T-helper 2 cell treated with Interferon-gamma antibody and Interleukin-4, amounts not matched to agents 5 μg/mL and 100 μg/mL, for 36 hours (primary cell): ENCODE measurements around the gene PCDHB5.
"Not testable (repeated sequence)": the region's sequence is repeated elsewhere in the genome, so short reads cannot be mapped to it uniquely, and the experiment has no call there.

Experiments used
- DNase-seq: peaks from one replicate; pipeline ENCODE4 v3.0.0; 2021; ENCODE audit warnings: low spot score
- H3K27ac Mint-ChIP-seq: one replicate; pipeline ENCODE4 v1.8.0; 2021; ENCODE audit warnings: mild to moderate bottlenecking, mixed read lengths
- H3K27me3 Mint-ChIP-seq: one replicate; pipeline ENCODE4 v1.8.0; 2021; ENCODE audit warnings: low read depth, mixed read lengths
- H3K36me3 Mint-ChIP-seq: one replicate; pipeline ENCODE4 v1.8.0; 2021; ENCODE audit warnings: low read depth, mixed read lengths
- H3K4me1 Mint-ChIP-seq: one replicate; pipeline ENCODE4 v1.8.0; 2021; ENCODE audit warnings: low read depth, mixed read lengths
- H3K4me3 Mint-ChIP-seq: one replicate; pipeline ENCODE4 v1.8.0; 2022; ENCODE audit warnings: mild to moderate bottlenecking, moderate library complexity, mixed read lengths
- H3K9me3 Mint-ChIP-seq: one replicate; pipeline ENCODE4 v1.8.0; 2021; ENCODE audit warnings: mixed read lengths

PCDHB5 gene

DNA sequence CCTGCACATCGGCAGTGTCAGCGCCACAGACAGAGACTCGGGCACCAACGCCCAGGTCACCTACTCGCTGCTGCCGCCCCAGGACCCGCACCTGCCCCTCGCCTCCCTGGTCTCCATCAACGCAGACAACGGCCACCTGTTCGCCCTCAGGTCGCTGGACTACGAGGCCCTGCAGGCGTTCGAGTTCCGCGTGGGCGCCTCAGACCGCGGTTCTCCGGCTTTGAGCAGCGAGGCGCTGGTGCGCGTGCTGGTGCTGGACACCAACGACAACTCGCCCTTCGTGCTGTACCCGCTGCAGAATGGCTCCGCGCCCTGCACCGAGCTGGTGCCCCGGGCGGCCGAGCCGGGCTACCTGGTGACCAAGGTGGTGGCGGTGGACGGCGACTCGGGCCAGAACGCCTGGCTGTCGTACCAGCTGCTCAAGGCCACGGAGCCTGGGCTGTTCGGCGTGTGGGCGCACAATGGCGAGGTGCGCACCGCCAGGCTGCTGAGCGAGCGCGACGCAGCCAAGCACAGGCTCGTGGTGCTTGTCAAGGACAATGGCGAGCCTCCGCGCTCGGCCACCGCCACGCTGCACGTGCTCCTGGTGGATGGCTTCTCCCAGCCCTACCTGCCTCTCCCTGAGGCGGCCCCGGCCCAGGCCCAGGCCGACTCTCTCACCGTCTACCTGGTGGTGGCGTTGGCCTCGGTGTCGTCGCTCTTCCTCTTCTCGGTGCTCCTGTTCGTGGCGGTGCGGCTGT is 11.4 kb upstream of the PCDHB5 start:
- H3K9me3 Mint-ChIP-seq = peaks cover 16% of the 10 kb centered on the region
- not testable (repeated sequence) for H3K4me3 Mint-ChIP-seq, H3K4me1 Mint-ChIP-seq, H3K27ac Mint-ChIP-seq, H3K36me3 Mint-ChIP-seq, H3K27me3 Mint-ChIP-seq, DNase-seq

DNA sequence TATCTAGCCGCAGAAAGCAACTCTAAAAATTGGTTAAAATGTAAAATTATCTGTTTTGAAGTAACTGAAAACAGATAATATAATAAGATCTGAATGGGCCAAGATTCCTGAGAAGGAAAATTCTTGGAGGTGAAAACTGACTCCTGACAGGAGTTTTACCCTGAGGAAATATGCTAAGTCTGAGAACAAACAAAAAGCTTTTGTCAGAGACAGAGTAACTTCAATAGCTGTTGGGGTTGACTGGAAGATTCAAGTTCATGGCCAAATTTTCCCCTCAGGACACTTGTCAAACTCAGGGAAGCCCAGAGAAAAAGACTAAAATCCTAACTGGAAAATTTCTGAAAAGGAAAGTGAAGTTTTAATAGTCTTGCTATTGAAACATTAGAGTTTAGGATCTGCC is 7.7 kb upstream of the PCDHB5 start:
- no peaks in the 10 kb centered on the region for H3K27me3 Mint-ChIP-seq
- no peaks in the 10 kb centered on the region for H3K36me3 Mint-ChIP-seq
- no peak for DNase-seq
- peaks cover 13% of the 10 kb centered on the region for H3K9me3 Mint-ChIP-seq
- no peak overlapping the region for H3K4me3 Mint-ChIP-seq
- no peak overlapping the region for H3K27ac Mint-ChIP-seq
- H3K4me1 Mint-ChIP-seq = no peaks in the 10 kb centered on the region

DNA sequence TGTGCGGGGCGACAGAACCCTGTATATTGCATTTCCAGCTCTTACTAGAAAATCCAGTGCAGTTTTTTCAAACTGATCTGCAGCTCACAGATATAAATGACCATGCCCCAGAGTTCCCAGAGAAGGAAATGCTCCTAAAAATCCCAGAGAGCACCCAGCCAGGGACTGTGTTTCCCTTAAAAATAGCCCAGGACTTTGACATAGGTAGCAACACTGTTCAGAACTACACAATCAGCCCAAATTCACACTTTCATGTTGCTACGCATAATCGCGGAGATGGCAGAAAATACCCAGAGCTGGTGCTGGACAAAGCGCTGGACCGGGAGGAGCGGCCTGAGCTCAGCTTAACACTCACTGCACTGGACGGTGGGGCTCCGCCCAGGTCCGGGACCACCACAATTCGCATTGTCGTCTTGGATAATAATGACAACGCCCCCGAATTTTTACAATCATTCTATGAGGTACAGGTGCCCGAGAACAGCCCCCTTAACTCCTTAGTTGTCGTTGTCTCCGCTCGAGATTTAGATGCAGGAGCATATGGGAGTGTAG is 786 bp downstream of the PCDHB5 start:
- Mint-ChIP-seq H3K4me1 (no peaks in the 10 kb centered on the region), H3K27ac (no peak overlapping the region), H3K36me3 (peaks cover 2% of the 10 kb centered on the region), H3K27me3 (no peaks in the 10 kb centered on the region), H3K4me3 (peak overlapping the region; percentile 20), H3K9me3 (peaks cover 35% of the 10 kb centered on the region)
- DNase-seq = no peak

DNA sequence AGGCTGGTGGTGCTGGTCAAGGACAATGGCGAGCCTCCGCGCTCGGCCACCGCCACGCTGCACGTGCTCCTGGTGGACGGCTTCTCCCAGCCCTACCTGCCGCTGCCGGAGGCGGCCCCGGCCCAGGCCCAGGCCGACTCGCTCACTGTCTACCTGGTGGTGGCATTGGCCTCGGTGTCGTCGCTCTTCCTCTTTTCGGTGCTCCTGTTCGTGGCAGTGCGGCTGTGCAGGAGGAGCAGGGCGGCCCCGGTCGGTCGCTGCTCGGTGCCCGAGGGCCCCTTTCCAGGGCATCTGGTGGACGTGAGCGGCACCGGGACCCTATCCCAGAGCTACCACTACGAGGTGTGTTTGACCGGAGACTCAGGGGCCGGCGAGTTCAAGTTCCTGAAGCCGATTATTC is 2.3 kb downstream of the PCDHB5 start:
- H3K9me3 Mint-ChIP-seq = peaks cover 35% of the 10 kb centered on the region
- H3K4me3 Mint-ChIP-seq, H3K4me1 Mint-ChIP-seq: not testable (repeated sequence)

DNA sequence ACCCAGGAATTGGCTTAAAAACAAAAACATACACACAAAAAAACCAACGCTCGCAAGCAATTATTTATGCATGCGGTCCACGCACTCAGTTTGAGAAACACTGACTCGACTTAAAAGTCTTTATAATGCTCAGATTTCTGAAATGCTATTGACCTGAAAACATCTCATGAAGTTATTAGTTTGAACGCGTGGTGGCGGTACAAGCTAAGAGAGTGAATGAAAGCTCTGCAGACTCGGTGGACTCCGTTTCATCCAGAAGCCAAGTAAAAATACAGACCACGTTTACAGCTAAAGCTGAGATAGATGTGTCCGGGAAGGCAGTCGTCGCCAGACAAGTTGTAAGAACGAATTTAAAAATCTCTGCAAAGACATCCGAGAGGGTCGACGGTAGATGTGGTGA is 14.8 kb downstream of the PCDHB5 start, which contains the start of gene PCDHB6:
Gene PCDHB6 (plus strand): TSS at position 246 of the 400 bp plus-strand sequence. CDS start 201 bp downstream, outside the sequence.
- H3K27ac Mint-ChIP-seq = no peak within 1 kb of the TSS
- H3K4me3 Mint-ChIP-seq = no peak within 1 kb of the TSS
- H3K9me3 Mint-ChIP-seq = peaks cover 37% of the 10 kb centered on the region
- no peaks in the 10 kb centered on the region for H3K27me3 Mint-ChIP-seq
- H3K36me3 Mint-ChIP-seq = peaks cover 3% of the 10 kb centered on the region
- no peak for DNase-seq
- H3K4me1 Mint-ChIP-seq = no peaks in the 10 kb centered on the region

More for the DNA sequence above, 2.3 kb downstream of the PCDHB5 start:
- H3K36me3 Mint-ChIP-seq, H3K27me3 Mint-ChIP-seq, DNase-seq, H3K27ac Mint-ChIP-seq: not testable (repeated sequence)

DNA sequence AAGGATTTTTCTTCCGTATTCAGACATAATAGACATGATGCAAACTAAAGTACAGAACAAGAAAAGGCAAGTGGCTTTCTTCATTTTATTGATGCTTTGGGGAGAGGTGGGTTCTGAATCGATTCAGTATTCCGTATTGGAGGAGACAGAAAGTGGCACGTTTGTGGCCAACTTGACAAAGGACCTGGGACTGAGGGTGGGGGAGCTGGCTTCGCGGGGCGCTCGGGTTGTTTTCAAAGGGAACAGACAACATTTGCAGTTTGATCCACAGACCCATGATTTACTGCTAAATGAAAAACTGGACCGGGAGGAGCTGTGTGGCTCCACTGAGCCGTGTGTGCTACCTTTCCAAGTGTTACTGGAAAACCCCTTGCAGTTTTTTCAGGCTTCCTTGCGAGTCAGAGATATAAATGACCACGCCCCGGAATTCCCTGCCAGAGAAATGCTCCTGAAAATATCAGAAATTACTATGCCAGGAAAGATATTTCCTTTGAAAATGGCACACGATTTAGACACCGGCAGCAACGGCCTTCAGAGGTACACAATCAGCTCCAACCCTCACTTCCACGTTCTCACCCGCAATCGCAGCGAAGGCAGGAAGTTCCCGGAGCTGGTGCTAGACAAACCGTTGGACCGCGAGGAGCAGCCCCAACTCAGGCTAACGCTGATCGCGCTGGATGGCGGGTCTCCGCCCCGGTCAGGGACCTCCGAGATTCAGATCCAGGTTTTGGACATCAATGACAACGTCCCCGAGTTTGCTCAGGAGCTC is 15.4 kb downstream of the PCDHB5 start:
- H3K36me3 Mint-ChIP-seq = peaks cover 3% of the 10 kb centered on the region
- peaks cover 39% of the 10 kb centered on the region for H3K9me3 Mint-ChIP-seq
- no peak overlapping the region for H3K4me3 Mint-ChIP-seq
- DNase-seq = no peak
- no peak overlapping the region for H3K27ac Mint-ChIP-seq
- no peaks in the 10 kb centered on the region for H3K4me1 Mint-ChIP-seq
- H3K27me3 Mint-ChIP-seq = no peaks in the 10 kb centered on the region

DNA sequence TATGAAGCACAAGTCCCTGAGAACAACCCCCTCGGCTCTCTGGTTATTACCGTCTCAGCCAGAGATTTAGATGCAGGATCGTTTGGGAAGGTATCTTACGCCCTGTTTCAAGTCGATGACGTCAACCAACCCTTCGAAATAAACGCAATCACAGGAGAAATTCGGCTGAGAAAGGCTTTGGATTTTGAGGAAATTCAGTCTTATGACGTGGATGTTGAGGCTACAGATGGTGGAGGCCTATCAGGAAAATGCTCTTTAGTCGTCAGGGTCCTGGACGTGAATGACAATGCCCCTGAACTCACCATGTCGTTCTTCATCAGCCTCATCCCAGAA is 16.0 kb downstream of the PCDHB5 start:
- Mint-ChIP-seq H3K36me3 (peaks cover 3% of the 10 kb centered on the region), H3K27me3 (no peaks in the 10 kb centered on the region), H3K4me1 (no peaks in the 10 kb centered on the region), H3K27ac (no peak overlapping the region), H3K9me3 (peaks cover 42% of the 10 kb centered on the region), H3K4me3 (no peak overlapping the region)
- no peak for DNase-seq

DNA sequence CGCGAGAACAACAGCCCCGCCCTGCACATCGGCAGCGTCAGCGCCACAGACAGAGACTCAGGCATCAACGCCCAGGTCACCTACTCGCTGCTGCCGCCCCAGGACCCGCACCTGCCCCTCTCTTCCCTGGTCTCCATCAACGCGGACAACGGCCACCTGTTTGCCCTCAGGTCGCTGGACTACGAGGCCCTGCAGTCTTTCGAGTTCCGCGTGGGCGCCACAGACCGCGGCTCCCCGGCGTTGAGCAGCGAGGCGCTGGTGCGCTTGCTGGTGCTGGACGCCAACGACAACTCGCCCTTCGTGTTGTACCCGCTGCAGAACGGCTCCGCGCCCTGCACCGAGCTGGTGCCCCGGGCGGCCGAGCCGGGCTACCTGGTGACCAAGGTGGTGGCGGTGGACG is 16.6 kb downstream of the PCDHB5 start:
- H3K4me1 Mint-ChIP-seq, H3K27ac Mint-ChIP-seq, H3K4me3 Mint-ChIP-seq, DNase-seq, H3K27me3 Mint-ChIP-seq, H3K36me3 Mint-ChIP-seq: not testable (repeated sequence)
- peaks cover 49% of the 10 kb centered on the region for H3K9me3 Mint-ChIP-seq

DNA sequence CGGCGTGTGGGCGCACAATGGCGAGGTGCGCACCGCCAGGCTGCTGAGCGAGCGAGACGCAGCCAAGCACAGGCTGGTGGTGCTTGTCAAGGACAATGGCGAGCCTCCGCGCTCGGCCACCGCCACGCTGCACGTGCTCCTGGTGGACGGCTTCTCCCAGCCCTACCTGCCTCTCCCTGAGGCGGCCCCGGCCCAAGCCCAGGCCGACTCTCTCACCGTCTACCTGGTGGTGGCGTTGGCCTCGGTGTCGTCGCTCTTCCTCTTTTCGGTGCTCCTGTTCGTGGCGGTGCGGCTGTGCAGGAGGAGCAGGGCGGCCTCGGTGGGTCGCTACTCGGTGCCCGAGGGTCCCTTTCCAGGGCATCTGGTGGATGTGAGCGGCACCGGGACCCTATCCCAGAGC is 17.1 kb downstream of the PCDHB5 start:
- not testable (repeated sequence) for H3K27me3 Mint-ChIP-seq

DNA sequence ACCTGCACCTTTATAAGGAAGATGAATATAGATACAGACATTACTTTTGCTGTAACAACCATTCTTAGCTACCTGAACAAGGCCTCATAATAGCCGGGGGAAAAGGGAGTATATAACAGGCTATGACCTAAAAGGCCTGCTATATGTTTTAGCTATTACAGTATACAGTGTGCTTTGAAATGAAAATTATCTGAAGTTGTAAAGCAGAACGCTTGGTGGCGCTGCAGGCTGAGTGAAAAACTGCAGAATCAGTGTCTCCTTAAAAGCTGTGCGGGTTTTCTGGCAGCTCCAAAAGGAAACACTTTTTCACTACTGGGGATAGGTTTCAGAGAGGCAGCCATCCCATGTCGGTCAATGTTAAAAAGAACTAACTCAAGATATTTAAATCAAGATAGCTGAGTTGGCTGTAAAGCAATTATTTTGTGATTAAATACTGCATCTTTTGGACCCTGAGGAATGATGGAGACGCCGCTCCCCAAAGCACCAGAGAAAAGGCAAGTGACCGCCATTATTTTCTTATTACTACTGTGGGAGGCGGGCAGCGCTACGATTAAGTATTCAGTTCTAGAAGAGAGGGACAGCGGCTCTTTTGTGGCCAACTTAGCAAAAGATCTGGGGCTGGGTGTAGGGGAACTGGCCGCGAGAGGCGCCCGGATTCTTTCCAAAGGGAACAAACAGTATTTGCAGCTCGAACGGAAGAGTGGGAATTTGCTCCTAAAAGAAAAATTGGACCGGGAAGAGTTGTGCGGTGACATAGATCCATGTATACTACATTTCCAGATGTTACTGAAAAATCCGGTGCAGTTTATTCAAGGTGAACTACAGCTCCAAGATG is 20.8 kb downstream of the PCDHB5 start:
- DNase-seq = no peak
- Mint-ChIP-seq H3K36me3 (peaks cover 3% of the 10 kb centered on the region), H3K9me3 (peaks cover 42% of the 10 kb centered on the region), H3K4me3 (no peak overlapping the region), H3K4me1 (no peaks in the 10 kb centered on the region), H3K27ac (no peak overlapping the region), H3K27me3 (no peaks in the 10 kb centered on the region)

More for the DNA sequence above, 17.1 kb downstream of the PCDHB5 start:
- not testable (repeated sequence) for H3K4me1 Mint-ChIP-seq, H3K27ac Mint-ChIP-seq, H3K36me3 Mint-ChIP-seq, H3K4me3 Mint-ChIP-seq, DNase-seq
- H3K9me3 Mint-ChIP-seq = peaks cover 54% of the 10 kb centered on the region

DNA sequence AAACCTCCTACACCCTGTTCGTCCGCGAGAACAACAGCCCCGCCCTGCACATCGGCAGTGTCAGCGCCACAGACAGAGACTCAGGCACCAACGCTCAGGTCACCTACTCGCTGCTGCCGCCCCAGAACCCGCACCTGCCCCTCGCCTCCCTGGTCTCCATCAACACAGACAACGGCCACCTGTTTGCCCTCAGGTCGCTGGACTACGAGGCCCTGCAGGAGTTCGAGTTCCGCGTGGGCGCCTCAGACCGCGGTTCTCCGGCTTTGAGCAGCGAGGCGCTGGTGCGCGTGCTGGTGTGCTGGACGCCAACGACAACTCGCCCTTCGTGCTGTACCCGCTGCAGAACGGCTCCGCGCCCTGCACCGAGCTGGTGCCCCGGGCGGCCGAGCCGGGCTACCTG is 22.4 kb downstream of the PCDHB5 start:
- H3K27me3 Mint-ChIP-seq, H3K4me1 Mint-ChIP-seq, DNase-seq, H3K36me3 Mint-ChIP-seq, H3K4me3 Mint-ChIP-seq, H3K27ac Mint-ChIP-seq: not testable (repeated sequence)
- H3K9me3 Mint-ChIP-seq = peaks cover 40% of the 10 kb centered on the region

DNA sequence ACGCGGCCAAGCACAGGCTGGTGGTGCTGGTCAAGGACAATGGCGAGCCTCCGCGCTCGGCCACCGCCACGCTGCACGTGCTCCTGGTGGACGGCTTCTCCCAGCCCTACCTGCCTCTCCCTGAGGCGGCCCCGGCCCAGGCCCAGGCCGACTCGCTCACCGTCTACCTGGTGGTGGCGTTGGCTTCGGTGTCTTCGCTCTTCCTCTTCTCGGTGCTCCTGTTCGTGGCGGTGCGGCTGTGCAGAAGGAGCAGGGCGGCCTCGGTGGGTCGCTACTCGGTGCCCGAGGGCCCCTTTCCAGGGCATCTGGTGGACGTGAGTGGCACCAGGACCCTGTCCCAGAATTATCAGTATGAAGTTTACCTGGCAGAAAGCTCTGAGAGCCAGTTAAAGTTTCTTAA is 22.9 kb downstream of the PCDHB5 start:
- H3K27me3 Mint-ChIP-seq, DNase-seq, H3K4me1 Mint-ChIP-seq, H3K27ac Mint-ChIP-seq, H3K36me3 Mint-ChIP-seq, H3K4me3 Mint-ChIP-seq: not testable (repeated sequence)
- peaks cover 38% of the 10 kb centered on the region for H3K9me3 Mint-ChIP-seq

DNA sequence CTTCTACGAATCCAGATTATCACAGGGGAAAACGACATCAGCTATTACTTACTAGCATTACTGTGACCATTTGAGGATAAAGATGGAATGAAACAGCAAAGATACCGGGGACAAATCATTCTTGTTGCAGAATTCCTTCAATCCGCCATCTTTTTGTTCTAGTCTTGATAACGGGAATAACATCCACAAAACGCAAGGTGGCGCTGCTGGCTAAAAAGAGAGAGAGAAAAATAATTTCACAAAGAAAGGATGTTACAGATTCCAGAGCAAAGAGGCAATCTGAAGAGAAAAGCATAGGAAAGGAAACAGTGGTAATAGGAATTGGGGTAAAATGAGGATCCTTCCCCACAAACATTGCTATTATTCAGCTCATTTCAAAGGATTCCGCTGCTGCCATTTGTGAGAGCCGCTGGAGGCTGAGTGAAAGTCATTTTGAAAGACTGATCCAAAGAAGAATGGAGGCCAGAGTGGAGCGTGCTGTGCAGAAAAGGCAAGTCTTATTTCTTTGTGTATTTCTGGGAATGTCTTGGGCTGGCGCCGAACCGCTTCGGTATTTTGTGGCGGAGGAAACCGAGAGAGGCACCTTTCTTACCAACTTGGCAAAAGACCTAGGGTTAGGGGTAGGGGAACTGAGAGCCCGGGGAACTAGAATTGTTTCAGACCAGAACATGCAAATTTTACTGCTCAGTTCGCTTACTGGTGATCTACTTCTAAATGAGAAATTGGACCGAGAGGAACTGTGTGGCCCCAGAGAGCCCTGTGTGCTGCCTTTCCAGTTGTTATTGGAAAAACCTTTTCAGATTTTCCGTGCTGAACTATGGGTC is 37.6 kb downstream of the PCDHB5 start, which contains the start of gene PCDHB7:
Gene PCDHB7 (plus strand): TSS at position 264 of the 824 bp plus-strand sequence. CDS start 192 bp downstream, at position 456.
- no peak for DNase-seq
- Mint-ChIP-seq H3K27ac (no peak within 1 kb of the TSS), H3K4me1 (no peaks in the 10 kb centered on the region), H3K4me3 (no peak within 1 kb of the TSS), H3K27me3 (no peaks in the 10 kb centered on the region), H3K36me3 (no peaks in the 10 kb centered on the region), H3K9me3 (peaks cover 14% of the 10 kb centered on the region)
